ENCODE results near the gene UPP2.

The UPP2 gene

GRCh38 chr2:158112992-158113391 is 11.3 kb downstream of the UPP2 start:
- DNase-seq: no peak

DNA sequence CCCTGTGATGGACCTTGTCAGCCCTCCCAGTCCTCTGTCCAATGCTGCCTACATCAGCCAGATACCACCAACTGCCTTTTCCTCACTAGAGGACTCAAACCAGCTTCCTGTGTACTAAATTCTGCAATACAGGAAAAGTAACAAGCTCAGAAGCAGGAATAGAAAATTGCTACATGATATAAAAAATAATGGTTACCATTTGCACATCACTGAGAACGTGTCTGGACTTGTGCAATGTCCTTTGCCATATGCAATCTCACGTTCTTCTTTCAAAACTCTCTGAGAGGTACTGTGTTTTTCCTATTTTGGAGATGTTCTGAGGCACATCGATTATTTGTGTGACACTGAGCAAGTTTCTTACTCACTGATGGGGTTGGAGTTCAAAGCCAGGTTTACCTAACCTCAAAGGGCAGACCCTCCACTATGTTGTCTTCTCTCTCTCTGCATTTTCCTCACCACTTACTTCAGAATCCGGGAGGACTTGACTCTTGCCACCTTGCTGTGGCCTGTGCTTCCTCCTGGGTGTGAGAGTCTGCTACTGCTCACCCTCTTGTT is 12.1 kb downstream of the UPP2 start:
- no peak for DNase-seq

- no peak for DNase-seq
Measured at GRCh38 chr2:158114516-158114915, 12.8 kb downstream of the UPP2 start.

DNA sequence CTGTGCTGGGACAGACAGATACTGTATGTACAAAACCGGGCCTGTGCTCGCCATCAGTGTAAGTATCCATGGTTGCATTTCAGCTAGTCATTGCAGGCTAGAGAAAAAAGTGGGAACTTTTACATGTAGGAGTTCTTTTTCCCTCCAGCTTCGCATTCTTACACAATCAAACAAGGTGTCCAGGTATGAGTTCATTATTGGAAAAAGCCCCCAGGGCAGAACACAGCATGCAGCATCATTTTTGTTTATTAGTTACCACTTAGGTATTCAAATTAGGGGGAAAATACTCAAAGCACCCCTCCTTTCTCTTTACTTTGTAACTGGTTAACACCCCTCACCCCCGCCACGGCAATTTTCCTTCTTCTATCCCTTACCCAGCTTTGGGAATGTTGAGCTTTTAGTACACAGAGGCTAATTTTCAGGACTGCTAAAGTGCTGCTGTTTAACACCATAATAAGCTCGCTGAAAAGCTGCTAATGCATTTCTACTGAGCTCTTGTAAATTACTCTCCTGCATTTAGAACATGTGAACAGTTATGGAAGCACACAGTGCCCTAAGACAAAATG is 13.6 kb downstream of the UPP2 start:
- DNase-seq: no peak

GRCh38 chr2:158116936-158117335 is 15.3 kb downstream of the UPP2 start:
- no peak for DNase-seq

GRCh38 chr2:158120102-158120501 is 18.4 kb downstream of the UPP2 start:
- DNase-seq: no peak

DNA sequence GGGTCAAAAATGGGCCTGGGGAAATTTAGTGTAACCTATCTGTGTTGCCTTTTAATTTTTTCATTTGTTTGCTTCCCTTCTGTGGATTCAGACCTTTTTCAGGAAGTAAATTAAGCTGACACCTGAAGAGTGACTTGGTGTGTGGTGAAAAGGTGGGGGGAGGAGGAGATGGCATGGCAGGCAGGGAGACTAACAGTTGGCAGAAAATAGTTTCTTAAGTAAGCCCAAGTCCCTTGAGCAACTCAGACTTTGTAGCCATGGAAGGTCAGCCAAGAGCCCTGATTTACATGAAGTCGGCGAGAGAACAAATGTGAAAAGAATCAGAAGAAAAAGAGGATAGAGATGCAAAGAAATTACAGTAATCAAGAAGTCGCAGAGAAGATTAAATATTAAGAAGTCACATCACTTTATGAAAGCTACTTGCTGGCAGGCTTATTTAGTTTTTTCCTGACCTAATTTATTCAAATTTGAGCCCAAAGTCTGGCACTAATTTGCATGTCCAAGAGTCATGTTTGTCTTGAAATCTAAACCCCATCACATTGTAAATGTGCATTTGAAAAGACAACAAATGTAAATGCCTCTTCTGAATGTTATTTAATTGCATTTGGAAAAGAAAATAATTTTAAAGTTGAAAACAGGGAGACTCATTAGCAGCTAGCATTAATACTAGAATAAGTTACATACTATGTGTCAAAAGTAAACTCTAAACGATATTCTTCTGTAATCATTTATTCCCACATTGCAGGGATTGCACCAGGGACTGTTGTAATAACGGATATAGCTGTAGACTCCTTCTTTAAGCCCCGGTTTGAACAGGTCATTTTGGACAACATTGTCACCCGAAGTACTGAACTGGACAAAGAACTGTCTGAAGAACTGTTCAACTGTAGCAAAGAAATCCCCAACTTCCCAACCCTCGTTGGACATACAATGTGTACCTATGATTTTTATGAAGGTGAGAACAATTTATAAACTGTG is 19.3 kb downstream of the UPP2 start:
- no peak for DNase-seq

DNA sequence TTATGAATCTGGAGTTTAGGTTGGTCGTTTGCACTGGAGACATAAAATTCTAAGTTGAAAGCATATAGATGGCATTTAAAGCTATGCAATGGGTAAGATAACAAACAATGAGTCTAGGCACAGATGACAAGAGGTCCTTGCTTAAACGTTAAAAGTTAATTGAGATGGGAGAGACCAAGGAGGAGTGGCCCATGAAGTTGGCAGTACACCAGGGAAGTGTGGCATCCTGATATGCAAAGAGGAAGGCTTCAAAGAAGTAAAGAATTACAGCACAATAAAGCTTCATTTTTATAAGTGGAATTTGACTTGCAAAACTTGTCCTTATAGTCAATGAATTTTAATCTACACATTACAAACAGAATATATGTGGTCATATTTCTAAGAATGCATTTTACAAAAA is 23.2 kb downstream of the UPP2 start:
- no peak for DNase-seq

GRCh38 chr2:158125756-158126498 is 24.3 kb downstream of the UPP2 start:
- no peak for DNase-seq

DNA sequence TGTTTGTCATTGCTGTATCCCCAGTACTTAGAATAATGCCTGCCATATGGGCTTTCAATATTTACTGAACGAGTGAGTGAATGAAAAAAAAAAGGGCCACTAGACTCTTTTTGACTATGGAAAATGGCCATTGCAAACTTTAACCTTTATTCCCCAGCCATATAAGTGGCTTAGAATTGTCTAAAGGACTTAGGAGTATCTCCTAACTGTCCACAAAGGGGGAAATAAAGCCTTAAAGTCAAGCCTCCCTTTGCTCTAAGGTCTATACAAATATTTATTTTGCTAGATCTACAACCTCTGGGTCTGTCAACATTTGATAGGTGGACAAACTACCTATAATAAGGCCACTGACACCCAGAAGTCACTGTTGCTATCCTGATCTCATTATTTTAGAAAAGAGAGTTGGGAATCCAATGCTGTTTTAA is 25.7 kb downstream of the UPP2 start:
- DNase-seq: no peak

GRCh38 chr2:158128168-158128973 is 26.7 kb downstream of the UPP2 start:
- no peak for DNase-seq

GRCh38 chr2:158129037-158129436 is 27.4 kb downstream of the UPP2 start:
- DNase-seq: no peak

GRCh38 chr2:158130832-158131473 is 29.3 kb downstream of the UPP2 start:
- no peak for DNase-seq

GRCh38 chr2:158131483-158131912 is 29.8 kb downstream of the UPP2 start:
- no peak for DNase-seq

GRCh38 chr2:158131919-158132566 is 30.4 kb downstream of the UPP2 start:
- no peak for DNase-seq

- no peak for DNase-seq
Measured at GRCh38 chr2:158134055-158134454, 32.4 kb downstream of the UPP2 start.

DNA sequence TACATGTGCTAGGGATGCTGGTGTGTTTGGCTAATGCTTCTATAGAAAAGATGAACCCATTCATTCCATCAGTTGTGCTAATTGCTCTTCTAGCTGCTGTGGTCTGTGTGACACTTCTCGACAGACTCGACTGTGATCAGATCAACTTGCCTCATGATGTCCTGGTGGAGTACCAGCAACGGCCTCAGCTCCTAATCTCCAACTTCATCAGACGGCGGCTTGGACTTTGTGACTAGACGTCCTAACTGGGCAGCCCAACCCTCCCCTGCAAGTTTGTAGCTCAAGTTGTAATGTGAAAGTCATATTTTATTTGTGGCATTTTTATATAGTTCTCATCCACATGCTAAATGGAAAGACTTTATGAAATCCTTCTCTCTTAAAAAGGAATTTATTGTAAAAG is 33.0 kb downstream of the UPP2 start:
- DNase-seq: no peak

DNA sequence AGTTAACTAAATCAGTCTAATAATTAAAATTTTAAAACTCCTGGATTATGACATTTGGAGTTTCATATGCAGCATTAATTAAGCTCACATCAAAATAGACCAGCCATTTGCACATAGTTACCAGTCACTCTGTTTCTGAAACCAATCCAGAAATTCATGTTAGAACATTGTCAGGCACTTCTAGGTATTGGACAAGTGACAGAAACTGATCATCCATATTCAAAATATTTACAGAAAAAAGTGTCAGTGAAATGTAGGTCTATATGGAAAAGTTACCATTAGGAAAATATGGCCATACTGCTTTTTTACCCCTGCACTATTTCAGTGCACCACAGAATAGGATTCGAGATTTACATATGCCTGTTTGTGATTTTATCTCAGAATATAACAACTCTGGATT is 33.4 kb downstream of the UPP2 start:
- DNase-seq: no peak

GRCh38 chr2:158138255-158138654 is 36.6 kb downstream of the UPP2 start:
- no peak for DNase-seq

GRCh38 chr2:158140201-158140600 is 38.5 kb downstream of the UPP2 start:
- no peak for DNase-seq

DNA sequence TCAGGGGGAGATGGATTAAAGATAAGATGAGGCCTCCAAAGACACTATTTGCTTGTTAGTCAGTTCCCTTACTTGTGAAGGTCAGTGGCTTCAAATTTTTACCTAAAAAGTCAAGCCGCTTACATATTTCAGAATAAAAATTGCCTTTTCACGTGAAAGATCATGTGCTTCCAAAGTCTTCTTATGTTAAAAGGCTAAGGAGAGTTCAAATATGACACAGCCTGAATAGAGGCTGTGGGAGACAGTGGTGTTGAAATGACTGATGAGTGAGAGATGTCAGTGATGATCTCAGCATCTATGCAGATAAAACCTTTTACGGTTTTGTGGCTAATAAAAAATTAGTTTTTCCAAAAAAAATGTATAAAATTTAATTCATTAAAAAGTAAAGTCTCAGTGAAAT is 40.5 kb downstream of the UPP2 start:
- no peak for DNase-seq
